Lung microvascular endothelial cell (primary cell): ENCODE measurements around the gene PHF20. TPM values are rescaled to one million over a fixed set of nuclear protein-coding genes. Genes with fewer than 3 reads are reported as not detected.
"Not testable (repeated sequence)": the region's sequence is repeated elsewhere in the genome, so short reads cannot be mapped to it uniquely, and the experiment has no call there.

Experiments used
- DNase-seq, 2 donors: peaks; one replicate each; pipeline versions ENCODE4 v3.0.0 to v3.0.0-alpha.2; 2010; ENCODE audit warnings: low read depth in 2 of 2
- total RNA-seq: library from RNA; depleted of rRNA; stranded (reverse); fragments of >200 nt; gene quantifications from 2 replicates; pipeline ENCODE4 v1.2.1, GENCODE V29; 2014

Gene PHF20
- total RNA-seq, 1 donor from 2014 or later = 20.6 TPM

- no peak for DNase-seq
Measured at GRCh38 chr20:35918021-35918420, 146.2 kb downstream of the PHF20 start.

DNA sequence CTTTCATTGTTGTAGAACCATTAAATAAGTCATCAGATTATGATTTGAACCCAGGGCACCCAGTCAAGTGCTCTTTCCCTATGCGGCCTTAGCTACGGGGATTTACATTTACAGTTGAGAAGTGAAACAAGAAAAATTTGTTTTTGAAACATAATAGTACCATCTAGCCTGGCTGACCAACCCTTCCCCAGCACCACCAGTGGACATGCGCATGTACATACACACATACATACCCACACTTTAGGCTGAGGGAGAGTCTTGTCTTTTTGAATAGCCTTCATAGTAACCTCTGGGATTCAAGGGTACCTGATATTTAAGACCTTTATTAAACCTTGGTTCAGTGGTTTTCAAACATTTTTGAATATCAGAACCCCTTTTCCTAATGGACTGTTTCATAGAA, 148.7 kb downstream of the PHF20 start:
- DNase-seq = no peak

- no peak for DNase-seq
Measured at GRCh38 chr20:35929301-35929700, 157.5 kb downstream of the PHF20 start.

GRCh38 chr20:35934050-35934449, 162.2 kb downstream of the PHF20 start:
- no peak for DNase-seq

DNA sequence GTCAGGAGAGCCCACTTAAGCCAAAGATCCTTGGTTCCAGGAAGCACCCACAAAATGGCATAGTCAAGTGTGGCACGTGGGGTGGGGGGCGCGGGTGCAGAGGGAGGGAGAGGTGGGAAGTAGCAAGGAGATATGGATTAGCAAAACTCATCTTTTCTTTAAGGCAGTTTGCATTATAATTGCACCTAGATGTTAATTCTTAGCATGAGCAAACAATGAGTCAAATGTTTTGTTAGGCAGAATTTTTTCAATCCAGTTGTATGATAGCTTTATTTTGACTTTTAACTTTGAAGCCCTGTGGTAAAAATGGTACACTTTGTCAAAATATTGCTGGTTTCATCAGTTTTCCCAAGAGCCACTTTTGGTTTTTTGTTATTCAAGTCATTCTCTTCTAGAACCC, 167.4 kb downstream of the PHF20 start:
- DNase-seq = no peak

DNA sequence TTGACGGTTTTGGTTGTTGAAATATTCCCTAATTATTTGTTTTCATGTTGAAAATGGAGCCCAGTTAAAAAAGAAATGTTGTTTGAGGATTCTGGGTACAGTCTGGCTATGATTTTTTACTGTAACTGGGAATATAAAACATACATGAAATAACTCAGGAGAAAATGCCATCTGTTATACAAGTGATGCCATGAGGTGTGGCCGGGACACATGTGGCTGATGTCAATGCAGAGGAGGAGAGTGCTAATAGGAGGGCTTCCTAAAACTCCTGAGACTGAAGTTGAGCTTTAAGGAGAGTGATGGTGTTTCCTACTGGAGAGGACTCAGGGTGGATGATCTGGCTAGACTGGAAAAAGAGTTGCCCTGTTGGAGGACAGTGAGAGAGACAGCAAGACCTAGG, 169.8 kb downstream of the PHF20 start:
- DNase-seq = no peak

- DNase-seq = no peak
Measured at GRCh38 chr20:35942243-35942642, 170.4 kb downstream of the PHF20 start.

DNA sequence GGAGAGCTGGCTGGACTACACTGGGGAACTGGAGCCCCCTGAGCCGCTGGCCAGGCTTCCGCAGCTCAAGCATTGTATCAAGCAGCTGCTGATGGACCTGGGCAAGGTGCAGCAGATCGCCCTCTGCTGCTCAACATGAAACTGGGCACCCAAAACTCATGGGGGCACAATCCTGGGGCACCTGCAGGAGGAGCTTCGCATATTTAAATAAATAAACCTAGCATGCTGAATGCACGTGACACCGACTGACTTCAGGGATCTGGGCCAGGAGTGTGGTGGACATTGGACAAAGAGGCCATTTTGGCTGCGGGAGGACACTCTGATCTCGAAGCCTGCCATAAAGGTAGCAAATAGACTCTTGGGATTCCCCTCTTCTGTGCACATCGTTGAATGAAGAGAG, 175.7 kb downstream of the PHF20 start:
- peak; percentile 24 to 37 for DNase-seq

DNA sequence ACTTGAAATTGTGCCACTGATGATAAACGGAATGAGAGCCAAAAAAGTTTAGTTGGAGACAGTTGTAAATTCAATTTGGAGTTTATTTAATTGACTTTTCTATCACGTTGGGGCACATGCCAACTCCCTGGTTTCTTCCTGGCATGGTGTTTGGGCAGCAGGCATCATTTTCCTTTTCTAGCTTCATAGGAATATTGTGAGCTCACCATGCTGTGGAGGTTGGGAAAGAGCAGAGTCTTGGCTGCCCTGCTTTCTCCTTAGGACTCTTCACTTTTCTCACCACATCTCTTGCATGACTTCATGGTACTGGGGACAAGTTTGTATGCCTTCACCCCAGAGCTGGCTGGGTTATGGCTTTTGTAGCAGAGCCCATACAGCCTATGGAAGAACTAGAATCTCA, 176.1 kb downstream of the PHF20 start:
- DNase-seq = no peak

GRCh38 chr20:35950093-35950492, 178.3 kb downstream of the PHF20 start:
- DNase-seq = no peak

GRCh38 chr20:35952080-35952479, 180.3 kb downstream of the PHF20 start:
- not testable (repeated sequence) for DNase-seq

DNA sequence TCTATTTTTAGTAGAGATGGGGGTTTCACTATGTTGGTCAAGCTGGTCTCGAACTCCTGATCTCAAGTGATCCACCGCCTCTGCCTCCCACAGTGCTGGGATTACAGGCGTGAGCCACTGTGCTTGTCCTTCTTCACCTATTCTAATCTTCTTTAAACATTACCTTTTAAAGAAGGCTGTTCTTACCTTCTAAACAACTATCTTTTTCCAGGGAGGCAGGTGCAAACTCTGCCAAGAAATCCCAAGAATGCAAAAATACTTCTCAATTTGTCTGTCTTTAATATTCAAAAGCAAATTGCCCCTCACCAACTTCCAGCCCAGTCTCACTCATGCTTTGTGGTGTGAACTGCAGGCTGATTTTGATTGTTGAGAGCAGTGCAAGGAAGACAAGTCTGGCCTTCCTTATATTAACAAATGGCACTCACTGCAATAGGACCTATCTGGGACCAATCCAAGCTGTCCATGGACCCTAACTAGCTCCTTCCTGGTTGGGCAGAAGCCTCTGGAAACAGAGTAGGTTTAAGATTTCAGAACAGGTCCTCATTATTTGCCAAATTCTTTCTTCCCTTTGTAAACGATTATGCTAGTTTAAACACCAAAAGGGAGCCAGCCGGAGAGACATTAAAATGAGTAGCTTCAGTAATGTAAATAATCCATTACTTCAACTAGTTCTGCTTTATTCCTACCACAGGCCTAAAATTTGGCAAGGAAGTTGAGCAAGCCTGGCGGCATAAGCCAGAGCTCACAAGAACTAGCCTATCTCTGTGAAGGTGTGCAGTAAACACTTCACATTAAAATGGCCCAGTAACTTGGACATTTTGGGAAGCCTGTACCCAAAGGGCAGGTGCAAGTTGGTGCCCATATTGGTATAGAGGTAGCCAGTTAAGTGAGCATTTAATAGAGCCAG, 180.9 kb downstream of the PHF20 start:
- peak; percentile 3 to 34 for DNase-seq

- DNase-seq = peak; percentile 71 to 72
Measured at GRCh38 chr20:35953387-35954199, 181.8 kb downstream of the PHF20 start.

- peak; percentile 96 to 97 for DNase-seq
Measured at GRCh38 chr20:35954200-35954906, 182.5 kb downstream of the PHF20 start, which contains the start of gene SCAND1. TSS of gene SCAND1 (minus strand) at chr20:35954502. CDS start at chr20:35954284, 218 bp downstream.

DNA sequence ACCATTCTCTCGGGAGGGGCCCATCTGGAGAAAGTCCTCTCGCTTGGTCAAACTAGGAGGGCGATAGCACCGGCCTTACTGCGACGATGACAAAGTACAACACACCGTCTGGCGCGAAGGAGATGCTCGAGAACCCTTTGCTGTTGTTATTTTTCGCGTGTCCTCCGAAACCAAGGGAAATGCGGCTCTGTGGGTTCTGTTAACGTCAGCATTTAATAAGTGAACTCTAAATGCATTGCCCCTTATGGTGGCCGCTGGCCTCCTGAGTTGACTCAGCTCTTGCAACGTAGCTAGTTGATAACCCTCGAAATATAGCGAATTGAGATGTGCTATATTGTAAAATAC, 183.1 kb downstream of the PHF20 start:
- peak; percentile 38 to 50 for DNase-seq

DNA sequence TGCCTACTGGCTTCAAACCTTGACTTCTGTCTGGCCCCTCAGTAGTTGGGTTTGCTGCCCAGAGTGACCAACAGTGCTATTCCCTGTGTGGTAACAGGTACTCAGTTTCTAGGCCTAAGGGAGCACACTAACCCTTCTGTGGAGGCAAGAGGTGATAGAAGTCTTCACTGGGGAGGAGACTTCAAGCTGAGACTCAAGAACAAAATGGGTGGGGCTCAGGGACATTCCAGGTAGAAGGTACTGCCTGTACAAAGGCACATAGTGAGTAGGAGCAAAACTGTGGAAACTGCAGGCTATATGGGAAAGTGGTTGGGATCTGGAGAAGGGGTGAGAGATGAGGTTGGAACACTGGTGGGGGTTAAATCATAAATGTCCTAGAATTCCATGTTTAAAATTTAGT, 184.8 kb downstream of the PHF20 start:
- no peak for DNase-seq

DNA sequence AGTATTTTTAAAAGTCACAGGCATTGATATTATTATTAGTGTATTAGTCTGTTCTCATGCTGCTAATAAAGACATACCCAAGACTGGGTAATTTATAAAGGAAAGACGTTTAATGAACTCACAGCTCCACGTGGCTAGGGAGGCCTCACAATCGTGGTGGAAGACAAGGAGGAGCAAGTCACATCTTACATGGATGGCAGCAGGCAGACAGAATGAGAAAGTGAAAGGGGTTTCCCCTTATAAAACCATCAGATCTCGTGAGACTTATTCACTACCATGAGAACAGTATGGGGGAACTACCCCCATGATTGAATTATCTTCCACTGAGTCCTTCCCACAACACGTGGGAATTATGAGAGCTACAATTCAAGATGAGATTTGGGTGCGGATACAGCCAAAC, 187.5 kb downstream of the PHF20 start:
- DNase-seq = not testable (repeated sequence)

DNA sequence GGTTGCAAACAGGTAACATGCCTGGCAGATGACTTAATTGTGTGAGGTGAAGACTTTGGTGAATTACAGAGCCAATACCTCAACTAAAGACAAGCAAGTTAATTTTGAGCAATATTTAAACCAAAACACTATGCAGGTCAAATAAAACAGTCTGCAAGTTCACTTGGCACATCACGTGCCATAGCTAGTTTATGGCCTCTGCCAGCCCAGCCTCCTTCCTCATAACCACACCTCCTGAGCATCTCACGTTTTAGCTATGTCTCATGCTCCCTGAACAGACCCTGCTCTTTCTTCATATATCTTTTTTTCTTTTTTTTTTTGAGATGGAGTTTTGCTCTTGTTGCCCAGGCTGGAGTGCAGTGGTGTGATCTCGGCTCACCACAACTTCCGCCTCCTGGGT, 192.1 kb downstream of the PHF20 start:
- no peak for DNase-seq

- DNase-seq = no peak
Measured at GRCh38 chr20:35967979-35968640, 196.3 kb downstream of the PHF20 start, which contains the start of gene CNBD2. TSS of gene CNBD2 (plus strand) at chr20:35968590. CDS start at chr20:35968763, 173 bp downstream.

DNA sequence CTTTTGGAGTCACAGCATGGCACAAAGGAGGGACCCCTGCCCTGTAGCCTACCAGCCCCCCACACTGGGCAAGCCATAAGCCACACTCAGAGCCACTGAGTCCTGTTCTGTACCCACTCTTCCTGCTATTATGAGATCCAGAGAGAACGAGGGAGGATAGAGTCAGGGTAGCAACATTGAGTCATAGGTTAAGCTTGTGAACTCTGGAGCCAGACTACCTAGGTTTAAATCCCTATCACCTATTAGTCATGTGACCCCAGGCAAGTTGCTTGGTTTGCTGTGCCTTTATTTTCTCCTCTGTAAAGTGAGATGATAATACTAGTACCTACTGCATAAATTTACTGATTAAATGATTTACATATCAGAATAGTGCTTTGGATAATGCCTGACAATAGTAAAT, 197.1 kb downstream of the PHF20 start:
- no peak for DNase-seq

DNA sequence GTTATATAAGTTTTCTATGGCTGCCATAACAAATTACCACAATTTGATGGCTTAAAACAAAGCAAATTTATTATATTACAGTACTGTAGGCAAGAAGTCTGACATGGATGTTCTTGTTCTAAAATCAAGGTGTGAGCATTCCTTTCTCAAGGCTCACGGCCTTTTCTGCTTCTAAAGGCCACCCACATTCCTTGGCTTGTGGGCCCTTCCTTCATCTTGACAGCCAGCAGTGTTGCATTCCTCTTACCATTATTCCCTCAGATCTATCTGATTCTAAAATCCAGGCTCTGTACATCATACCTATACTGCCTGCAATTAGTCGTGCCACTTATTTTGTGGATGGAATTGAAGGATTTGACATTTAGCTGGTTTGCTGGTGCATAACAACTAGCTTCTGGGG, 200.2 kb downstream of the PHF20 start:
- DNase-seq = no peak
